Endothelial cell of umbilical vein (primary cell): ENCODE data around the gene NCOA5. TPM values are rescaled to one million over a fixed set of nuclear protein-coding genes. Genes with fewer than 3 reads are reported as not detected.

Experiments used
- BruUV-seq: library from RNA; stranded (reverse); fragments of 400-500 nt; replicated peaks from 2 replicates; lab custom pipeline; 2021; lab: Mats Ljungman, UMichigan
- CTCF ChIA-PET: fragments of 300-600, 350-600 bp; sonication (Branson Sonifier 250); formaldehyde crosslinking; loops from one replicate; lab custom pipeline; 2021; ENCODE audit warnings: antibody characterized with exemption, inconsistent platforms; lab: Charles Lee
- POLR2A ChIA-PET: fragments of 300-600, 350-600 bp; sonication (Branson Sonifier 250); formaldehyde crosslinking; loops from one replicate; lab custom pipeline; 2021; ENCODE audit warnings: antibody characterized with exemption, inconsistent platforms; lab: Charles Lee
- DNase-seq: peaks from one replicate; pipeline ENCODE4 v3.0.0-alpha.2; 2011; ENCODE audit warnings: low read depth, low spot score
- FAIRE-seq: peaks from 2 replicates; lab custom pipeline; 2011; peaks lifted over from hg19 to GRCh38; lab: Jason Lieb, UNC
- H2AFZ ChIP-seq: 2 replicates; pipeline ENCODE4 v1.6.0; 2012; ENCODE audit warnings: low read depth, low read length, control low read depth, inconsistent platforms
- H3K27ac ChIP-seq: 2 replicates; pipeline ENCODE4 v1.5.1; 2011; ENCODE audit warnings: low read depth, mild to moderate bottlenecking, control low read depth, low read length, moderate library complexity; ENCODE audit not compliant: insufficient read depth
- H3K27me3 ChIP-seq, 2 experiments: 2 replicates each; pipeline versions ENCODE4 v1.6.0 to v1.6.1; 2011; ENCODE audit warnings: low read length in 2 of 2, mixed read lengths in 1 of 2; ENCODE audit not compliant: control insufficient read depth in 2 of 2, insufficient read depth in 2 of 2
- H3K36me3 ChIP-seq, 2 experiments: 2 replicates in 1 of 2; 3 replicates in 1 of 2; pipeline ENCODE4 v1.5.1; 2011; ENCODE audit warnings: low read length in 2 of 2, mild to moderate bottlenecking in 1 of 2, moderate library complexity in 1 of 2; ENCODE audit not compliant: control insufficient read depth in 2 of 2, insufficient read depth in 2 of 2; ENCODE audit errors: extremely low read depth in 1 of 2
- H3K4me1 ChIP-seq: 3 replicates; pipeline ENCODE4 v1.5.1; 2011; ENCODE audit warnings: mild to moderate bottlenecking, low read length; ENCODE audit not compliant: control insufficient read depth, insufficient read depth; ENCODE audit errors: extremely low read depth
- H3K4me2 ChIP-seq: 2 replicates; pipeline ENCODE4 v1.6.1; 2011; ENCODE audit warnings: low read length, control low read depth, mixed read lengths; ENCODE audit not compliant: insufficient read depth
- H3K4me3 ChIP-seq, 3 experiments: fragments of 200-600 bp in 1 of 3; sonication (generic), shearing (Covaris generic) in 1 of 3; replicated peaks in 1 of 3; 2 replicates each; pipeline ENCODE4 v1.5.1; 2011 to 2016; ENCODE audit warnings: control low read depth in 3 of 3, low read length in 3 of 3, mild to moderate bottlenecking in 2 of 3, inconsistent platforms in 1 of 3, low read depth in 1 of 3, moderate library complexity in 1 of 3; ENCODE audit not compliant: insufficient read depth in 1 of 3
- H3K79me2 ChIP-seq: 2 replicates; pipeline ENCODE4 v1.6.0; 2012; ENCODE audit warnings: low read length, inconsistent platforms; ENCODE audit not compliant: control insufficient read depth, insufficient read depth
- H3K9ac ChIP-seq: replicated peaks from 2 replicates; pipeline ENCODE3; 2011; ENCODE audit warnings: low read length, control low read depth; ENCODE audit not compliant: insufficient read depth; ENCODE audit errors: extremely low read depth
- H3K9me1 ChIP-seq: replicated peaks from 3 replicates; pipeline ENCODE4 v1.6.0; 2011; ENCODE audit warnings: mild to moderate bottlenecking, low read length; ENCODE audit not compliant: control insufficient read depth, insufficient read depth; ENCODE audit errors: extremely low read depth
- H3K9me3 ChIP-seq: replicated peaks from 2 replicates; pipeline ENCODE4 v1.5.1; 2012; ENCODE audit warnings: low read length, inconsistent platforms; ENCODE audit not compliant: control insufficient read depth, insufficient read depth
- H4K20me1 ChIP-seq: replicated peaks from 2 replicates; pipeline ENCODE3; 2011; ENCODE audit warnings: mild to moderate bottlenecking, low read length; ENCODE audit not compliant: control insufficient read depth, insufficient read depth; ENCODE audit errors: extremely low read depth
- CTCF ChIP-seq, 2 donors: IDR thresholded peaks; 1 replicate in 1 of 2; 2 replicates in 1 of 2; pipeline ENCODE4 v1.5.1; 2011; ENCODE audit warnings: low read length in 2 of 2, mild to moderate bottlenecking in 2 of 2, moderate library complexity in 2 of 2, control low read depth in 1 of 2, inconsistent platforms in 1 of 2, low read depth in 1 of 2; ENCODE audit not compliant: insufficient read depth in 1 of 2; ENCODE audit errors: extremely low read depth in 1 of 2
- EZH2 ChIP-seq: IDR thresholded peaks from 2 replicates; pipeline ENCODE4 v1.6.1; 2012; ENCODE audit warnings: borderline replicate concordance, low read depth, mild to moderate bottlenecking, moderate library complexity, low read length, inconsistent platforms; ENCODE audit not compliant: severe bottlenecking
- FOS ChIP-seq: IDR thresholded peaks from 2 replicates; pipeline ENCODE4 v1.6.1; 2011; ENCODE audit warnings: mild to moderate bottlenecking, low read length, moderate library complexity, borderline replicate concordance; ENCODE audit not compliant: insufficient read depth
- GATA2 ChIP-seq: IDR thresholded peaks from 2 replicates; pipeline ENCODE4 v1.7.0; 2011; ENCODE audit warnings: low read depth, mild to moderate bottlenecking, moderate library complexity, mixed read lengths, low read length; ENCODE audit not compliant: insufficient read length, insufficient read depth
- JUN ChIP-seq: IDR thresholded peaks from 2 replicates; pipeline ENCODE4 v1.6.1; 2011; ENCODE audit warnings: borderline replicate concordance, low read depth; ENCODE audit not compliant: insufficient read length, insufficient read depth
- MAX ChIP-seq: IDR thresholded peaks from 2 replicates; pipeline ENCODE4 v1.6.1; 2011; ENCODE audit not compliant: insufficient read depth, insufficient read length
- MYC ChIP-seq: IDR thresholded peaks from one replicate; pipeline ENCODE4 v1.6.1; 2011; ENCODE audit warnings: mild to moderate bottlenecking, low read depth, low read length
- POLR2A ChIP-seq: IDR thresholded peaks from 2 replicates; pipeline ENCODE4 v1.6.1; 2012; ENCODE audit warnings: low read depth, mild to moderate bottlenecking, control low read depth, low read length
- POLR2AphosphoS5 ChIP-seq: IDR thresholded peaks from 2 replicates; pipeline ENCODE4 v1.6.1; 2012; ENCODE audit warnings: low read depth, mild to moderate bottlenecking, control low read depth, low read length, moderate library complexity; ENCODE audit not compliant: insufficient read depth
- dilution Hi-C: fragments of 300-500 bp; cut with MboI; formaldehyde crosslinking; loops from one replicate; pipeline ENCODE4 v1.15.0; 2019; ENCODE audit warnings: low sequenced_read_pairs; ENCODE audit not compliant: extremely low pct_ligation_motif_present
- intact Hi-C: fragments of 100-400 bp; cut with micrococcal nuclease; formaldehyde crosslinking; loops from one replicate; pipeline ENCODE4 v1.10.0; 2022
- polyA plus RNA-seq, 4 experiments: library from polyadenylated mRNA; depleted of rRNA in 3 of 4; stranded (reverse) in 3 of 4; unstranded in 1 of 4; fragments of >200 nt; gene quantifications; 2 replicates each; pipeline versions ENCODE4 v1.2.1 to v1.2.3, GENCODE V29; 2011 to 2012; ENCODE audit warnings: missing spikeins in 1 of 4
- total RNA-seq: library from RNA; stranded (reverse); gene quantifications from 2 replicates; pipeline ENCODE4 v1.2.3, GENCODE V29; 2021

The NCOA5 gene
- total and polyA plus RNA-seq, 2 donors (not counting 3 experiments of a cell fraction or from before 2014, with no cell fraction given): 32.0 to 39.5 TPM

GRCh38 chr20:46113113-46113470 lies 23.3 kb upstream of the NCOA5 start:
- H3K9me3 ChIP-seq: no peaks in the 10 kb centered on the region
- ChIA-PET CTCF (no interaction called here), POLR2A (no interaction called here)
- H4K20me1 ChIP-seq: no peaks in the 10 kb centered on the region
- DNase-seq: no peak
- no peak overlapping the region for H3K4me3 ChIP-seq
- H3K4me2 ChIP-seq: no peak overlapping the region
- no peaks in the 10 kb centered on the region for H3K9me1 ChIP-seq
- no TSS peak for BruUV-seq
- TF ChIP-seq FOS: no peak
- H3K36me3 ChIP-seq: no peaks in the 10 kb centered on the region
- dilution Hi-C loops: no loop called here
- H3K27ac ChIP-seq: no peak overlapping the region
- H2AFZ ChIP-seq: no peak overlapping the region
- peaks cover 17 to 25% of the 10 kb centered on the region in 2 experiments for H3K27me3 ChIP-seq
- no peak for FAIRE-seq
- H3K9ac ChIP-seq: no peak overlapping the region
- intact Hi-C loops: no loop called here
- no peaks in the 10 kb centered on the region for H3K79me2 ChIP-seq
- peaks cover 4% of the 10 kb centered on the region for H3K4me1 ChIP-seq

GRCh38 chr20:46112430-46113112 lies 22.8 kb upstream of the NCOA5 start:
- CTCF ChIA-PET: no interaction called here

More at GRCh38 chr20:46112430-46113112, 22.8 kb upstream of the NCOA5 start:
- H3K9me1 ChIP-seq: no peaks in the 10 kb centered on the region
- no peaks in the 10 kb centered on the region for H3K79me2 ChIP-seq
- no peak for FAIRE-seq
- H3K36me3 ChIP-seq: no peaks in the 10 kb centered on the region
- H3K4me2 ChIP-seq: no peak overlapping the region
- no peaks in the 10 kb centered on the region for H3K9me3 ChIP-seq
- H3K27ac ChIP-seq: no peak overlapping the region
- TF ChIP-seq POLR2A (no peak), POLR2AphosphoS5 (no peak), FOS (no peak), MYC (no peak), MAX (no peak), JUN (no peak), EZH2 (no peak), CTCF (IDR thresholded peaks at IDR 0.05; ENCODE audit: extremely low read depth in 1 of 2, insufficient read depth in 1 of 2, low read depth in 1 of 2, low read length in 2 of 2) (no peak), GATA2 (no peak)
- H3K4me3 ChIP-seq: no peak overlapping the region
- H3K4me1 ChIP-seq: peaks cover under 1% of the 10 kb centered on the region
- H3K9ac ChIP-seq: no peak overlapping the region
- POLR2A ChIA-PET: no interaction called here
- no peaks in the 10 kb centered on the region for H4K20me1 ChIP-seq
- no TSS peak for BruUV-seq
- H2AFZ ChIP-seq: no peak overlapping the region
- intact Hi-C loops: no loop called here
- DNase-seq: no peak
- dilution Hi-C loops: no loop called here
- peaks cover 21 to 25% of the 10 kb centered on the region in 2 experiments for H3K27me3 ChIP-seq
